ENCODE results near the gene OTOP3. TPM values are rescaled to one million over a fixed set of nuclear protein-coding genes. Genes with fewer than 3 reads are reported as not detected.

OTOP3 gene
- total and polyA plus RNA-seq, 2 donors (not counting 1 experiment from before 2014, with no cell fraction given), result not detected

DNA sequence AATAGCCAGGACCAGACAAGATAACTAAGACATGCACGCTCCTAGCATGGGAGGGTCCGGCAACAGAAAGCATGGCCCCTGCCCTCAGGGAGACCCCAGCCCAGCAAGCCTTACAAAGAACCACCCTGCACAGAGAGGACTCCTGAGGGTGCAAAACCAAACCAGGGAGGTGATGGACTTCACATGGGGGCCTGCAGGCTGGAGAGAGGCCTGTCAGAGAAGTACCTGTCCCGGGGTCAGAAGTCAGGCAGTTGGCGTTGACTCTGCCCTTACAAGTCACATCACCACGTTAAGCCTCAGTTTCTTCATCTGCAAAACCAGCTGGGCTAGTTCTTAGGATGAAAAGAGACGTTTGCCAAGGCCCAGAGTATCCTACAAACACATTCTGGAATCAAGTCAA, 6.9 kb upstream of the OTOP3 start:
- Histone ChIP-seq H2AFZ (ENCODE audit: low read length) (no peak overlapping the region), H3K4me1 (ENCODE audit: control insufficient read depth, extremely low read depth, insufficient read depth, low read length) (no peaks in the 10 kb centered on the region), H4K20me1 (ENCODE audit: control insufficient read depth, extremely low read depth, insufficient read depth, low read length) (no peaks in the 10 kb centered on the region), H3K36me3 (ENCODE audit: control insufficient read depth, insufficient read depth, low read length) (no peaks in the 10 kb centered on the region), H3K27ac (ENCODE audit: insufficient read depth, low read length) (no peak overlapping the region), H3K9me3 (ENCODE audit: control insufficient read depth, insufficient read depth, low read depth, low read length) (no peaks in the 10 kb centered on the region), H3K4me2 (ENCODE audit: extremely low read depth, insufficient read depth, low read length) (no peak overlapping the region), H3K9ac (ENCODE audit: insufficient read depth, low read length) (no peak overlapping the region), H3K4me3 (replicated peaks in 1 of 4; ENCODE audit: control extremely low read depth in 1 of 4, insufficient read depth in 1 of 4, low read depth in 3 of 4, low read length in 4 of 4) (no peak overlapping the region), H3K27me3 (ENCODE audit: control insufficient read depth, insufficient read depth, low read length) (peaks cover 45% of the 10 kb centered on the region), H3K79me2 (ENCODE audit: control insufficient read depth, insufficient read depth, low read length) (no peaks in the 10 kb centered on the region)
- TF ChIP-seq, protein P1, sequence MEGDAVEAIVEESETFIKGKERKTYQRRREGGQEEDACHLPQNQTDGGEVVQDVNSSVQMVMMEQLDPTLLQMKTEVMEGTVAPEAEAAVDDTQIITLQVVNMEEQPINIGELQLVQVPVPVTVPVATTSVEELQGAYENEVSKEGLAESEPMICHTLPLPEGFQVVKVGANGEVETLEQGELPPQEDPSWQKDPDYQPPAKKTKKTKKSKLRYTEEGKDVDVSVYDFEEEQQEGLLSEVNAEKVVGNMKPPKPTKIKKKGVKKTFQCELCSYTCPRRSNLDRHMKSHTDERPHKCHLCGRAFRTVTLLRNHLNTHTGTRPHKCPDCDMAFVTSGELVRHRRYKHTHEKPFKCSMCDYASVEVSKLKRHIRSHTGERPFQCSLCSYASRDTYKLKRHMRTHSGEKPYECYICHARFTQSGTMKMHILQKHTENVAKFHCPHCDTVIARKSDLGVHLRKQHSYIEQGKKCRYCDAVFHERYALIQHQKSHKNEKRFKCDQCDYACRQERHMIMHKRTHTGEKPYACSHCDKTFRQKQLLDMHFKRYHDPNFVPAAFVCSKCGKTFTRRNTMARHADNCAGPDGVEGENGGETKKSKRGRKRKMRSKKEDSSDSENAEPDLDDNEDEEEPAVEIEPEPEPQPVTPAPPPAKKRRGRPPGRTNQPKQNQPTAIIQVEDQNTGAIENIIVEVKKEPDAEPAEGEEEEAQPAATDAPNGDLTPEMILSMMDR (conservative IDR thresholded peaks at IDR 0.05 in 1 of 2, IDR thresholded peaks at IDR 0.05 in 1 of 2; ENCODE audit: low read depth in 1 of 2, low read length in 2 of 2), result no peak
- TF ChIP-seq EZH2 (IDR thresholded peaks at IDR 0.05; ENCODE audit: low read length, missing control alignments), result no peak
- no peak for DNase-seq (ENCODE audit: low read depth in 2 of 2)

GRCh38 chr17:74930535-74931036, 5.1 kb upstream of the OTOP3 start:
- TF ChIP-seq, protein P1 (conservative IDR thresholded peaks at IDR 0.05 in 1 of 2, IDR thresholded peaks at IDR 0.05 in 1 of 2; ENCODE audit: low read depth in 1 of 2, low read length in 2 of 2), result no peak
- no peak for TF ChIP-seq EZH2 (IDR thresholded peaks at IDR 0.05; ENCODE audit: low read length, missing control alignments)
- DNase-seq (ENCODE audit: low read depth in 2 of 2), result no peak
- peaks cover 32% of the 10 kb centered on the region for H3K27me3 ChIP-seq (ENCODE audit: control insufficient read depth, insufficient read depth, low read length)
- H3K4me3 ChIP-seq (replicated peaks in 1 of 4; ENCODE audit: control extremely low read depth in 1 of 4, insufficient read depth in 1 of 4, low read depth in 3 of 4, low read length in 4 of 4), result no peak overlapping the region
- H4K20me1 ChIP-seq (ENCODE audit: control insufficient read depth, extremely low read depth, insufficient read depth, low read length), result no peaks in the 10 kb centered on the region
- no peaks in the 10 kb centered on the region for H3K79me2 ChIP-seq (ENCODE audit: control insufficient read depth, insufficient read depth, low read length)
- no peak overlapping the region for H3K4me2 ChIP-seq (ENCODE audit: extremely low read depth, insufficient read depth, low read length)
- no peaks in the 10 kb centered on the region for H3K36me3 ChIP-seq (ENCODE audit: control insufficient read depth, insufficient read depth, low read length)
- H3K27ac ChIP-seq (ENCODE audit: insufficient read depth, low read length), result no peak overlapping the region
- H2AFZ ChIP-seq (ENCODE audit: low read length), result no peak overlapping the region
- H3K4me1 ChIP-seq (ENCODE audit: control insufficient read depth, extremely low read depth, insufficient read depth, low read length), result no peaks in the 10 kb centered on the region
- H3K9ac ChIP-seq (ENCODE audit: insufficient read depth, low read length), result no peak overlapping the region
- no peaks in the 10 kb centered on the region for H3K9me3 ChIP-seq (ENCODE audit: control insufficient read depth, insufficient read depth, low read depth, low read length)

GRCh38 chr17:74935048-74935447, 650 bp upstream of the OTOP3 start:
- Histone ChIP-seq H3K36me3 (ENCODE audit: control insufficient read depth, insufficient read depth, low read length) (no peaks in the 10 kb centered on the region), H3K9ac (ENCODE audit: insufficient read depth, low read length) (no peak overlapping the region), H3K79me2 (ENCODE audit: control insufficient read depth, insufficient read depth, low read length) (no peaks in the 10 kb centered on the region), H3K4me3 (replicated peaks in 1 of 4; ENCODE audit: control extremely low read depth in 1 of 4, insufficient read depth in 1 of 4, low read depth in 3 of 4, low read length in 4 of 4) (no peak overlapping the region), H3K27me3 (ENCODE audit: control insufficient read depth, insufficient read depth, low read length) (peaks cover 45% of the 10 kb centered on the region), H3K4me1 (ENCODE audit: control insufficient read depth, extremely low read depth, insufficient read depth, low read length) (no peaks in the 10 kb centered on the region), H3K27ac (ENCODE audit: insufficient read depth, low read length) (no peak overlapping the region), H3K4me2 (ENCODE audit: extremely low read depth, insufficient read depth, low read length) (no peak overlapping the region), H4K20me1 (ENCODE audit: control insufficient read depth, extremely low read depth, insufficient read depth, low read length) (no peaks in the 10 kb centered on the region), H2AFZ (ENCODE audit: low read length) (no peak overlapping the region), H3K9me3 (ENCODE audit: control insufficient read depth, insufficient read depth, low read depth, low read length) (no peaks in the 10 kb centered on the region)
- no peak for DNase-seq (ENCODE audit: low read depth in 2 of 2)
- TF ChIP-seq EZH2 (IDR thresholded peaks at IDR 0.05; ENCODE audit: low read length, missing control alignments), result no peak
- TF ChIP-seq, protein P1 (conservative IDR thresholded peaks at IDR 0.05 in 1 of 2, IDR thresholded peaks at IDR 0.05 in 1 of 2; ENCODE audit: low read depth in 1 of 2, low read length in 2 of 2), result no peak
